MM.1S (cell line): Measurements from ENCODE around the gene TCN1.

Experiments used
- CTCF ChIP-seq: fragments of 300-600 bp; sonication (generic); IDR thresholded peaks from 2 replicates; pipeline ENCODE4 v1.5.1; 2016; ENCODE audit warnings: antibody characterized with exemption, low read length, mixed read lengths
- EZH2 ChIP-seq: fragments of 300-600 bp; sonication (generic); optimal IDR thresholded peaks from 2 replicates; pipeline ENCODE3; 2017; ENCODE audit warnings: low read depth, mild to moderate bottlenecking, antibody characterized with exemption, low read length, mixed read lengths

DNA sequence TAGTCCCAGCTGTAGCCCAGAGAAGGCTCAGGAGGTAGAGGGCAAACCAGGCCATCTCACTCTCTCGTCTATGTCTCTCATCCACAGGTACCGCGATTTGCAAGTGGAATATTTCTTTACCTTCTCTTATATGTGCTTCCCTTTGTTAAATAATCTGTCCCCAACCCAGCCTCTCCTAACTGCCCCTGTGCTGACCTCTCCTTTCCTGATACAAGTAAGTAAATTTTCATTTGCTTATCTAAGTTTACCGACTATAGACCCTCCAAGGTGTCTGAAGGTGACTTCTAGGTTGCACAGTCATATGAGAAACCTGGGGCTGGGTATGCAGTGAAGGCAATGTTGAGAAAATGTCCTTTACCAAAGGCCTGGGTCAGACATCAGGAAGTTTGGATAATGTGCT, 20.9 kb downstream of the TCN1 start, which contains the start of gene CBLIF:
- TF ChIP-seq CTCF (no peak), EZH2 (no peak)
